GM10266 (cell line): ENCODE results near the gene DOK5.

Experiments used
- DNase-seq: peaks from one replicate; pipeline ENCODE4 v3.0.0; 2012; ENCODE audit errors: extremely low spot score
- TF ChIP-seq, protein P1 (sequence below): IDR thresholded peaks from 2 replicates; pipeline ENCODE4 v1.5.1; 2012; ENCODE audit warnings: mild to moderate bottlenecking, low read depth; ENCODE audit not compliant: control insufficient read depth, insufficient read depth; ENCODE audit errors: missing control alignments

DOK5 gene

DNA sequence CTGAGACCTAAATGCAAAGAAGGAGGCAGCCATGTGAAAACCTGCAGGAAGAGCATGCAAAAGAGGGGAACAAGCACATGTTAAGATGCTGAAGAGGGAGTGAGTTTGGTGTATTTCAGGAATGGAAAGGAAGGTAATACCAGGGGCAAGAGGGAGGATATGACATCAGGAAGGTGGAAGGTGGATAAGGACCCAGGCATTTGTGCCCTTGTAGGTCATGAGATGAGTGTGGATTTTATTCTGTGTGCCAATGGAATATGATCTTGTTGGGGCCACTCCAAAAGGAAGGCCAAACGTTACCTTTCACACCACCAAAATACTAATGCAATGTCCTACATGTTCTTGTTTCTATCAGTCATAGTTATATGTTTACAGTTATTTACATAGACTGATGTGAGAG is 17.2 kb upstream of the DOK5 start:
- TF ChIP-seq, protein P1, sequence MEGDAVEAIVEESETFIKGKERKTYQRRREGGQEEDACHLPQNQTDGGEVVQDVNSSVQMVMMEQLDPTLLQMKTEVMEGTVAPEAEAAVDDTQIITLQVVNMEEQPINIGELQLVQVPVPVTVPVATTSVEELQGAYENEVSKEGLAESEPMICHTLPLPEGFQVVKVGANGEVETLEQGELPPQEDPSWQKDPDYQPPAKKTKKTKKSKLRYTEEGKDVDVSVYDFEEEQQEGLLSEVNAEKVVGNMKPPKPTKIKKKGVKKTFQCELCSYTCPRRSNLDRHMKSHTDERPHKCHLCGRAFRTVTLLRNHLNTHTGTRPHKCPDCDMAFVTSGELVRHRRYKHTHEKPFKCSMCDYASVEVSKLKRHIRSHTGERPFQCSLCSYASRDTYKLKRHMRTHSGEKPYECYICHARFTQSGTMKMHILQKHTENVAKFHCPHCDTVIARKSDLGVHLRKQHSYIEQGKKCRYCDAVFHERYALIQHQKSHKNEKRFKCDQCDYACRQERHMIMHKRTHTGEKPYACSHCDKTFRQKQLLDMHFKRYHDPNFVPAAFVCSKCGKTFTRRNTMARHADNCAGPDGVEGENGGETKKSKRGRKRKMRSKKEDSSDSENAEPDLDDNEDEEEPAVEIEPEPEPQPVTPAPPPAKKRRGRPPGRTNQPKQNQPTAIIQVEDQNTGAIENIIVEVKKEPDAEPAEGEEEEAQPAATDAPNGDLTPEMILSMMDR = no peak

DNA sequence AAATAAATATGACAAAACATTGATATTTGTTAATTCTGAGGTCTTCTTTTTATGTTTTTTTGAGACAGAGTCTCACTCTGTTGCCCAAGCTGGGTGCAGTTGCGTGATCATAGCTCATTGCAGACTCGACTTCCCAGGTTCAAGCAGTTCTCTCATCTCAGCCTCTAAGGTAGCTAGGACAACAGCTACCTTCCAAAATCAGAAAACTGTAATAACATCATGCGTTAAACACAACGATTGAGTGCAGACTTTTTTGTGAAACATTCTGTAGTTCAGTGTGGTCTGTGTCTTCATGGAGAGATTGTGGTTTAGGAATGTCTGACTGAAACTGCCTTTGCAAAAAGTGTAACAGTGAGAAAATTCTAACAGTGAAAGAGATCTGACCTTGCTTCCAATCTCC is 16.1 kb upstream of the DOK5 start:
- DNase-seq = no peak
- TF ChIP-seq, protein P1 = no peak

More for the DNA sequence above, 17.2 kb upstream of the DOK5 start:
- no peak for DNase-seq

DNA sequence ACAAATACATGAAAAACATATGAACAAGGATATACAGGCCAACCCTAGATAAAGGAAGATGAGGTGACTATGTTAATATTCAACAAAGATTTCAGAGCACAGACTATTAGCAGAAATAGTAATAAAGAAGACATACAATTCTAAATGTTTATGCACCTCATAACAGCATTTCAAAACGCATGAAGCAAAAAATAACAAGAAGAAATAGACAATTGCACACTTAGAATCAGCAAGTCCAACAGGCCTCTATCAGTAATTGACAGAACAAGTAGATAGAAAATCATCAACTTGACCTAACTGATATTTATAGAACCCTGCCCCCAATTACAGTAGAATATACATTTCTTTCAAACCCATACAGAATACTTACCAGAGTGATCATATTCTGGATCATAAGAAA is 11.4 kb upstream of the DOK5 start:
- TF ChIP-seq, protein P1 = no peak
- DNase-seq = no peak

DNA sequence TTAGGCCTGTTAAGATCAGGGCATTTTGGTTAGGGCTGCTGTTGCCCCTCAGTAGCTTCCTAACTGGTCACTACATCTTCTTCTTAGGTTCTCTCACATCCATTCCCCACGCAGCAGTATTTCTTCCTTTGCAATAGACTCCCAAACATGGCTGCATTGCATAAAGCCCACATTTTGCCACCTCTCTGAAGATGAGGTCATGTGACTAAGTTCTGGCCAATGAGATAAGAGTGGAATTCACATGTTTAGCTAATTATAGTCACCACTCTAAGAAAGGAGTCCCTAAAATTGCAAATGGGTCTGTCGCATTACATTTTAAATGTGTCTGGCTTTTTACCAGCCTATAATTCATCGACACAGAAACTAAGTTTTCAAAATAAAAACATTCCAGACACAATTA is 9.3 kb upstream of the DOK5 start:
- no peak for DNase-seq
- TF ChIP-seq, protein P1 = no peak

DNA sequence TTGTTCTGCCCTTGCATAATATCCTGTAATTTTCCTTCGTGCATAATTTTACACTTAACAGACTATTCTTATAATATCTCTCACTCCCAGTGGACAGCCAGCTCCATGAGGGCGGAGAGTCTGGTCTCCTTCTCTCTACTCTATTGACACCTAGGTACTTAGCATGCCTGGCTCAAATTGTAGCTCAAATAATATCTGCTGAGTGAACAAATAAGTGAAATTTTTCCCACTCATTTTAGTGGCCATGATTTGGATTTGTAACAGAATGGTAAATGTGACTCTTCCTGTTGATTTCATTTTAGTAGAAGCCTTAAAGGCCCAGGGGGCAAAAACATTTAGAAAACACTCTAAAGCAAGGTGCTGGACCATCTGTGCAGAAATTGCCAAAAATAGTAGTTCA is 7.8 kb upstream of the DOK5 start:
- TF ChIP-seq, protein P1 = no peak
- DNase-seq = no peak

DNA sequence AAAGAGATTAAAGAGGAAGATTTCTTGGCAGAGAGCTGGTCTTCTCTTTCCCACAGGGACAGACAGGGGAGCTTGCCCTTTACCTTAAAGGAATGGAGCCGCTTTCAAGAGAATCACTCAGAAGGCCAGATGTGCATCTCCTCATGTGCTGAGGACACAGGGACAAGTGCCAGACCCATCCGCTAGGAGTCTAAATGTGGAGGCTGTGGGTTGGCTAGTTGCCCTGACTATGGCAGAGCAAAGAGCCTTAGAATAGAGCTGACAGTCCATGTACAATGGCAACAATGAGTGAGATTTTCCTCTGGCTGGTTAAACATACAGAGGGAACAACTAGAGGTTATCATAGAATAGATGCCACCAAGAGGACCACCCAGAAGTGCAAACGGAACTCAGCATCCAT is 7.3 kb upstream of the DOK5 start:
- TF ChIP-seq, protein P1 = no peak
- DNase-seq = no peak

DNA sequence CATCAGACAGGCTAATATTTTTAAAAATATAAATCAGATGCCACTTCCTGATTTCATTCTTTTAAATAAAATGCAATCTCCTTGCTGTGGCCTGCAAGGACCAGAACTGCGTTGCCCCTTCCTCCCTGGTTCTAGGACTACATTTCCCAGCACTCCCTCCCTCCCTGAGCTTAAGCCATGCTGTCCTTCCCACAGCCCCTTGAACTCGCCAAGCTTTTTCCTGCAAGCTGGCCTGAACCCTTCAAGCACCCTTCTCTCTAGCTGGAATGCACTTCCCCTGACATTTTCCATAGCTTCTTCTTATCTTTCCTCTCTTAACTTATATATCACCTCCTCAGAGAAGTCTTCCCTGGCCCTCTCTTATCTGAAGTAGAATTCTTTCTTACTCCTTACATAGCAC is 6.1 kb upstream of the DOK5 start:
- TF ChIP-seq, protein P1 = no peak
- DNase-seq = no peak
